Forelimb muscle (tissue), 1 donor: ENCODE data around the gene FAM200A. TPM values are rescaled to one million over a fixed set of nuclear protein-coding genes. Genes with fewer than 3 reads are reported as not detected.
"Not testable (repeated sequence)": the region's sequence is repeated elsewhere in the genome, so short reads cannot be mapped to it uniquely, and the experiment has no call there.

ENCODE experiments used
- DNase-seq: peaks from one replicate; pipeline ENCODE4 v3.0.0-alpha.2; 2013; ENCODE audit warnings: low read depth
- polyA plus RNA-seq: library from polyadenylated mRNA; unstranded; fragments of 120-200 nt; gene quantifications from one replicate; pipeline ENCODE4 v1.2.1, GENCODE V29; 2013; ENCODE audit not compliant: insufficient read length

FAM200A gene
- polyA plus RNA-seq, 1 donor: 8.6 TPM

DNA sequence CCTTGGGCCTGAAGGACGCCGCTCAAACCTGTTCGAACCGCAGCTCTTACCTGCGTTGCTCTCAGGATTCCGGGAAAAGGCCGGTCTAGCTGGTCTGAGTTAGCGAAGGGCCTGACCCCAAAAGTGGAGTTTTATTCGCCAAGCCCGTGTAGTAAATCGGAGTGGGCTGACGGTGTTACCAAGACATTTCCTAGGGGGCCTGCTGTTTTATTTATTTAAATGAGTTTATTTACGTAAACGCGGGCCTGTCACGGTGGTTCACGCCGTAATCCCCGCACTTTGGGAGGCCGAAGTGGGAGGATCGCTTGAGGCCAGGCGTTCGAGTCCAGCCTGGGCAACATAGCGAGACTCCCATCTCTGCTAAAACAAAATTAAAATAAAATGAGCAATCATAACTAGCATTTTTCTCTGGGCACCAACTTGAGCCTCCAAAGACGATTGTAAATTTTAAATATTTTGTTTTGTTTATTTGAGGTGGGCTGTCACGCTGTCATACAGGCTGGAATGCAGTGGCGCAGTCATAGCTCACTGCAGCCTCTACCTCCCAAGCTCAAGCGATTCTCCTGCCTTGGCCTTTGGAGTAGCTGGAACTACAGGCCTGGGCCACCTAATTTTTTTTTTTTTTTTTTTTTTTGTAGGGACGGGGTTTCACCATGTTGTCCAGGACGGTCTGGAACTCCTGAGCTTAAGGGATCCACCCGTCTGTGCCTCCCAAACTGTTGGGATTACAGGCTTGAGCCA lies 7.4 kb upstream of the FAM200A start:
- no peak for DNase-seq

DNA sequence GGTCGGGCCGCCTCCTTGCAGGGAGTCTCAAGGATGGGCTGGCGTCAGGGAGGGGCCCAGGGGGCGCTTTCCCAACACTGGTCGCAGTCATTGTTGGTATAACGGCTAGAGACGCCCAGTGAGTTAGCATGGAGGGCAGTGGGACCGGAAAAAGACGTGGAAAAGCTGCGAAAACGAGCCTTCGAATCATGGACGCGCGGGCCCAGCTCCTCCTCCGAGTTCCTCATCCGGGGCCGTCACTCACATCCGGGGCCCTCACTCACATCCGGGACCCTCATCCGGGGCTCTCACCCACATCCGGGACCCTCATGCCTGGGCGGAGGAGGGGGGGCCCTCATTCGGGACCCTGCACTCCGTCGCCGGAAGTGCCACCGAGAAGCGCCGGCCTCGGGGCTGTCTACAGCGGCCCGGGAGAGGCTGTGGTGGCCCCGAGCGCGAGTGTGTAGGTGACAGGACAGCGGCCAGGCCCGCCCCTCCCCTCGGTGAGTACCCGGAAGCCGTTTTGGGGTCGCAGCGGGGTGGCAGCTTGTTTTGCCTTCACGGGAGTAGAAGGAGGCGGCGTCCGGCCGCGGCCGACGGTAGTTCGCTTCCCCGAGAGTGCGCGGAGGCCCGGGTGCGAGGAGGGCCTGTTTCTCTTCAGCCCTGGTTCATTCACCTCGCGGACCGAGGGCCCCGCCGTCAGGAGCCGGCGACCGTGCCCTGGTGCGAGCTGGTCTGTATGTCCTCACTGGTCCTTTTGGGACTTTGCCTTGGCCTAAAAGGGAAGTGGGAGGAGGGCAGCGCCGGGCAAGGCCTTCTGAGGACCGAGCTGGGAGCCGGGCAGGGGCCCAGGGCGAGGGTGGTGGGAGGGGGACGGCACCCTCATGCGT lies 6.6 kb upstream of the FAM200A start, which contains the start of gene ZNF655:
ZNF655 (plus strand) TSS at position 337 of the 869 bp plus-strand sequence. CDS start 1,918 bp downstream, outside the sequence.
- DNase-seq: peak; percentile 52

GRCh38 chr7:99557940-99558305 lies 6.0 kb upstream of the FAM200A start:
- DNase-seq: no peak

GRCh38 chr7:99557196-99557607 lies 5.3 kb upstream of the FAM200A start:
- DNase-seq: no peak

DNA sequence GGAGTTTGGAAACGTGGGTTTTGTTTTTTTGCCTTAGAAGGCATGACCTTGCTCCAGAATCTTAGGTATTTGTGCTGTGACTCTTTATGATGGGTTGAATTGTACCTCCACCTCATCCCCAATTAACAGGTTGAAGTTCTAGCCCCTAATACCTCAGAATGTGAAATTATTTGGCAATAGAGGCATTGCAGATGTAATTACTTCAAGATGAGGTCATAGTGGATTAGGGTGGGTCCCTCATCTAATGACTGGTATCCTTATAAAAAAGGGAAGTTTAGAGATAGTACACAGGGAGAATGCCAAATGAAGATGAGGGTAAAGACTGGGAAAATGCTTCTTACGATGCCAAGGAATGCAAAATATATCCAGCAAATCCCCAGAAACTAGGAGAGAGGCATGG lies 3.0 kb upstream of the FAM200A start:
- DNase-seq: no peak

DNA sequence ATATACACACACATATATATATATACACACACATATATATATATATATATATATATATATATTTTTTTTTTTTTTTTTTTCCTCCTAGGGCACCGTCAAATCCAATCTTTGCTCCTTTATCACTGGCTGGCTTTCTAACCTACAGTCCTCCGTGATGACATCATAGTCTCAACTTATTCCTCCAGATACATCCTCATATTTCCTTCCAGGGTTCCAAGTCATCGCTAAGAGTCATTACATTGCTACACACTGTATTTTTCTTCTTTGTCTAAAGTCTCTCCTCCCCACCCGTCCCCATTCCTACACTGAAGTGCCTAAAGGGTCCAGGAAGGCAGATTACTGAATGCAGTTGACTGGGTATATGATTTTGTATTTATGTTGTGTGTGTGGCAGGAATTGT lies 1.1 kb upstream of the FAM200A start:
- no peak for DNase-seq

GRCh38 chr7:99551334-99551733 lies 580 bp downstream of the FAM200A start:
- no peak for DNase-seq

DNA sequence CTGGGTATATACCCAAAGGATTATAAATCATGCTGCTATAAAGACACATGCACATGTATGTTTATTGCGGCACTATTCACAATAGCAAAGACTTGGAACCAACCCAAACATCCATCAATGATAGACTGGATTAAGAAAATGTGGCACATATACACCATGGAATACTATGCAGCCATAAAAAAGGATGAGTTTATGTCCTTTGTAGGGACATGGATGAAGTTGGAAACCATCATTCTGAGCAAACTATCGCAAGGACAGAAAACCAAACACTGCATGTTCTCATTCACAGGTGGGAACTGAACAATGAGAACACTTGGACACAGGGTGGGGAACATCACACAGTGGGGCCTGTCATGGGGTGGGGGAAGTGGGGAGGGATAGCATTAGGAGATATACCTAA lies 2.4 kb downstream of the FAM200A start:
- DNase-seq: not testable (repeated sequence)

- DNase-seq: not testable (repeated sequence)
Measured at GRCh38 chr7:99545308-99545707, 6.6 kb downstream of the FAM200A start.

DNA sequence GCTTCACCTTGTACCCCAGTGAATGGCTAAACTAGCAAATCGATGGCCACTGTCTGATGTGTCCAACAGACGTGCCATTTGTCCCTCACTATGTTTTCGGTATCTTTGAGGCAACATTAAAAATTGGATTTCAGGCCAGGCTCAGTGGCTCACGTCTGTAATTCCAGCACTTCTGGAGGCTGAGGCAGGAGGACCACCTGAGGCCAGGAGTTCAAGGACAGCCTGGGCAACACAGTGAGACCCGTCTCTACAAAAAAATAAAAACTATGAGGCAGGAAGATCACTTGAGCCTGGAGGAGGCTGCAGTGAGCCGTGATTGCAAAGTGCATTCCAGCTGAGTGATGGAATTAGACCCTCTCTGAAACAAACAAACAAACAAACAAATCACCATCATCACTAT lies 8.0 kb downstream of the FAM200A start:
- DNase-seq: no peak

GRCh38 chr7:99543081-99543671 lies 8.7 kb downstream of the FAM200A start:
- DNase-seq: no peak

DNA sequence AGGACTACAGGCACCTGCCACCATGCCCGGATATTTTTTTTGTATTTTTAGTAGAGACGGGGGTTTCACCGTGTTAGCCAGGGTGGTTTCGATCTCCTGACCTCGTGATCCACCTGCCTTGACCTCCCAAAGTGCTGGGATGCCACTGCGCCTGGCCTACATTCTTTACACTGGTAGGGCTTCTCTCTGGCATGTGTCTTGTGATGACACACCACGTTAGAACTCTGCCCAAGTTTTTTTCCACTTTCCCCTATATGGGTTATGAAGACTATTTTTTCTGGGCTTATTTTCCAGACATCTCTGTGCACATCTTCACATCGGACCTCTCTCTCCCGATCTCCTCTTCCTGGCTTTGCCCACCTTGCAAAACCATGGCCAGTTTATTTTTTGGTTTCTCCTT lies 10.7 kb downstream of the FAM200A start:
- DNase-seq: no peak

GRCh38 chr7:99540542-99540941 lies 11.4 kb downstream of the FAM200A start:
- no peak for DNase-seq

- DNase-seq: no peak
Measured at GRCh38 chr7:99539213-99539811, 12.6 kb downstream of the FAM200A start.

- no peak for DNase-seq
Measured at GRCh38 chr7:99535667-99536066, 16.2 kb downstream of the FAM200A start.

- no peak for DNase-seq
Measured at GRCh38 chr7:99531354-99531765, 20.6 kb downstream of the FAM200A start.

GRCh38 chr7:99525713-99526440 lies 26.0 kb downstream of the FAM200A start:
- DNase-seq: no peak

DNA sequence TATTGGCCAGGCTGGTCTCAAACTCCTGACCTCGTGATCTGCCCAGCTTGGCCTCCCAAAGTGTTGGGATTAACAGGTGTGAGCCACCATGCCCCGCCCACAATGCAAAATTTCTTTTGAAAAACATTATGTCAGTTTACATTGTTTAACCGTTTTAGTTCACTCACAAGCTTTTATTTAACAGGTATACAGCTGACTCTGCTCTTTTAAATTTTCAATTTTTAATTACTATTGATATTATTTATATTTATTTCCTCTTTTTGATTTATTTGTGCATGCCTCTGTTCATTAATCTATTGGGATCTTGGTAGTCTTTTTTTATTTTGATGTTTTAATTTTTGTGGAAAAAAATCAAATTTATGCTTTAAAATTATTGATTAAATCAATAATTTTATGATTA lies 30.5 kb downstream of the FAM200A start:
- no peak for DNase-seq

DNA sequence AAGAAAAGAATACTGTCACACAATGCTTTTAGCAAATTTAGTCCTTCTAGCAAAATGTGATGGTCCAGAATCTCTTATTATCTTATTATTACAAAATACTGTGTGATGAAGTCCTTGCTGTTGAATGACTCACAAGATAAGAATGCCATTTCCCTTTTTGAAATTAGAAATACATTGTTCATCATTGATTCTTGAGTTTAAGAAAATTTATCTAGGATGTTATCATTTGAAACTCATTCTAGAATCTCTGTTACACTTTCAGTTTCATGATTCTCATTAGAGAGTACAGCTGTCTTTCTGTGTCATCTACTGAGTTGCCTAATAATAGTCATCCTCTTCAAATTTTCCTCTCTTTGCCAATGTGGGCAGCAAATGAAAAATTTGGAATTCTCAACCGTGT lies 37.9 kb downstream of the FAM200A start:
- DNase-seq: no peak

GRCh38 chr7:99505324-99505662 lies 46.6 kb downstream of the FAM200A start:
- no peak for DNase-seq

- peak; percentile 86 for DNase-seq
Measured at GRCh38 chr7:99504603-99505323, 47.2 kb downstream of the FAM200A start, which contains the start of gene ZKSCAN5. Gene ZKSCAN5, plus strand, starts transcription at chr7:99504662. Its CDS starts 1,383 bp downstream, at chr7:99506045.
